ENCODE measurements around the gene SPIN2A.
"Not testable (repeated sequence)": the region's sequence is repeated elsewhere in the genome, so short reads cannot be mapped to it uniquely, and the experiment has no call there.

GRCh38 chrX:57117566-57117965, 19.6 kb downstream of the SPIN2A start:
- TF ChIP-seq, protein P1, sequence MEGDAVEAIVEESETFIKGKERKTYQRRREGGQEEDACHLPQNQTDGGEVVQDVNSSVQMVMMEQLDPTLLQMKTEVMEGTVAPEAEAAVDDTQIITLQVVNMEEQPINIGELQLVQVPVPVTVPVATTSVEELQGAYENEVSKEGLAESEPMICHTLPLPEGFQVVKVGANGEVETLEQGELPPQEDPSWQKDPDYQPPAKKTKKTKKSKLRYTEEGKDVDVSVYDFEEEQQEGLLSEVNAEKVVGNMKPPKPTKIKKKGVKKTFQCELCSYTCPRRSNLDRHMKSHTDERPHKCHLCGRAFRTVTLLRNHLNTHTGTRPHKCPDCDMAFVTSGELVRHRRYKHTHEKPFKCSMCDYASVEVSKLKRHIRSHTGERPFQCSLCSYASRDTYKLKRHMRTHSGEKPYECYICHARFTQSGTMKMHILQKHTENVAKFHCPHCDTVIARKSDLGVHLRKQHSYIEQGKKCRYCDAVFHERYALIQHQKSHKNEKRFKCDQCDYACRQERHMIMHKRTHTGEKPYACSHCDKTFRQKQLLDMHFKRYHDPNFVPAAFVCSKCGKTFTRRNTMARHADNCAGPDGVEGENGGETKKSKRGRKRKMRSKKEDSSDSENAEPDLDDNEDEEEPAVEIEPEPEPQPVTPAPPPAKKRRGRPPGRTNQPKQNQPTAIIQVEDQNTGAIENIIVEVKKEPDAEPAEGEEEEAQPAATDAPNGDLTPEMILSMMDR (IDR thresholded peaks at IDR 0.05; ENCODE audit: insufficient read depth, low read depth, low read length), result not testable (repeated sequence)
- not testable (repeated sequence) for TF ChIP-seq EZH2 (IDR thresholded peaks at IDR 0.05; ENCODE audit: insufficient read depth, low read length)

All from astrocyte (in vitro differentiated cells and primary cell).